Transverse colon (tissue), 4 donors: ENCODE measurements around the gene AIG1.

ENCODE experiments used
- EP300 ChIP-seq: sonication (generic); formaldehyde crosslinking; IDR thresholded peaks from one replicate; pipeline ENCODE4 v1.6.1; 2017; ENCODE audit warnings: antibody characterized with exemption, low read depth
- POLR2A ChIP-seq: fragments of 450-650 bp; IDR thresholded peaks from one replicate; pipeline ENCODE4 v1.6.1; 2016; ENCODE audit warnings: antibody characterized with exemption, mild to moderate bottlenecking, moderate library complexity
- POLR2AphosphoS5 ChIP-seq, 3 donors: sonication (generic); formaldehyde crosslinking; IDR thresholded peaks; one replicate each; pipeline ENCODE4 v1.6.1; 2016; ENCODE audit warnings: antibody characterized with exemption in 3 of 3
- TF ChIP-seq, protein P1 (sequence below), 5 experiments: fragments of 200-600 bp in 3 of 5; fragments of 450-650 bp in 2 of 5; sonication (generic) in 3 of 5; IDR thresholded peaks; 1 replicate in 2 of 5; 2 replicates in 3 of 5; pipeline ENCODE4 v1.5.1; 2016 to 2017; ENCODE audit warnings: antibody characterized with exemption in 5 of 5, inconsistent platforms in 3 of 5, mild to moderate bottlenecking in 2 of 5, moderate library complexity in 1 of 5

DNA sequence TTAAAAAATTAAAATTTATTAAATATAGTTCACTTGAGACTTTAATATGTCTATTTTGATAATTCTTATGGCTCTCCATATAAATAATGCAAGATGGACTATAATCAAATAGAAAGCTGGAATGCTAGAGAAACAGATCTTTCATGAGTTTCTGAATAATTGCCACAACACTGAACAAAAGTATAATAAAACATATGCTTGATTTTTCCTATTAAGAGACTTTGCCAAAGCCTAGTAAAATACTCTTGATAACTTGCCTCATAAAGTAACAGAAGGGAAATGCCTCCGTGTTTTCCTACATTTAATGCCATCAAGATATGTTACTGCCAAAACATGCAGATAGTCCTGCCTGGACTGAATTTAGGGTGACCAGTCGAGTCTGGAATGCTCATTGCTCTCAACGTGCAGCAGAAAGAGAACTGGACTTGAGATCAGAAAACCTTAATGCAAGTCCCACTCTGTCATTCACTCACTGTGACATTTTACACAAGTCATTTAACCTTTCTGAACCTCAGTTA, 153.2 kb downstream of the AIG1 start:
- TF ChIP-seq, protein P1, sequence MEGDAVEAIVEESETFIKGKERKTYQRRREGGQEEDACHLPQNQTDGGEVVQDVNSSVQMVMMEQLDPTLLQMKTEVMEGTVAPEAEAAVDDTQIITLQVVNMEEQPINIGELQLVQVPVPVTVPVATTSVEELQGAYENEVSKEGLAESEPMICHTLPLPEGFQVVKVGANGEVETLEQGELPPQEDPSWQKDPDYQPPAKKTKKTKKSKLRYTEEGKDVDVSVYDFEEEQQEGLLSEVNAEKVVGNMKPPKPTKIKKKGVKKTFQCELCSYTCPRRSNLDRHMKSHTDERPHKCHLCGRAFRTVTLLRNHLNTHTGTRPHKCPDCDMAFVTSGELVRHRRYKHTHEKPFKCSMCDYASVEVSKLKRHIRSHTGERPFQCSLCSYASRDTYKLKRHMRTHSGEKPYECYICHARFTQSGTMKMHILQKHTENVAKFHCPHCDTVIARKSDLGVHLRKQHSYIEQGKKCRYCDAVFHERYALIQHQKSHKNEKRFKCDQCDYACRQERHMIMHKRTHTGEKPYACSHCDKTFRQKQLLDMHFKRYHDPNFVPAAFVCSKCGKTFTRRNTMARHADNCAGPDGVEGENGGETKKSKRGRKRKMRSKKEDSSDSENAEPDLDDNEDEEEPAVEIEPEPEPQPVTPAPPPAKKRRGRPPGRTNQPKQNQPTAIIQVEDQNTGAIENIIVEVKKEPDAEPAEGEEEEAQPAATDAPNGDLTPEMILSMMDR (IDR thresholded peaks at IDR 0.05): no peak
- TF ChIP-seq POLR2A (no peak), EP300 (no peak), POLR2AphosphoS5 (IDR thresholded peaks at IDR 0.05) (no peak)
